NT2/D1 (cell line): ENCODE data around the gene ZC3H11A.

Experiments used
- SUZ12 ChIP-seq: IDR thresholded peaks from 2 replicates; pipeline ENCODE4 v1.6.1; 2011; ENCODE audit not compliant: insufficient read length, insufficient read depth; ENCODE audit errors: extremely low read depth
- YY1 ChIP-seq: IDR thresholded peaks from 2 replicates; pipeline ENCODE4 v1.6.1; 2011; ENCODE audit not compliant: insufficient read length, insufficient read depth
- ZNF274 ChIP-seq: IDR thresholded peaks from 2 replicates; pipeline ENCODE4 v1.6.1; 2011; ENCODE audit warnings: mild to moderate bottlenecking, low read depth, low read length

GRCh38 chr1:203776636-203777035, 18.8 kb upstream of the ZC3H11A start:
- TF ChIP-seq YY1: no peak
- no peak for TF ChIP-seq SUZ12
- TF ChIP-seq ZNF274: no peak
